Measurements from ENCODE around the gene FOXP3.
"Not testable (repeated sequence)": the region's sequence is repeated elsewhere in the genome, so short reads cannot be mapped to it uniquely, and the experiment has no call there.

The FOXP3 gene, protein sequence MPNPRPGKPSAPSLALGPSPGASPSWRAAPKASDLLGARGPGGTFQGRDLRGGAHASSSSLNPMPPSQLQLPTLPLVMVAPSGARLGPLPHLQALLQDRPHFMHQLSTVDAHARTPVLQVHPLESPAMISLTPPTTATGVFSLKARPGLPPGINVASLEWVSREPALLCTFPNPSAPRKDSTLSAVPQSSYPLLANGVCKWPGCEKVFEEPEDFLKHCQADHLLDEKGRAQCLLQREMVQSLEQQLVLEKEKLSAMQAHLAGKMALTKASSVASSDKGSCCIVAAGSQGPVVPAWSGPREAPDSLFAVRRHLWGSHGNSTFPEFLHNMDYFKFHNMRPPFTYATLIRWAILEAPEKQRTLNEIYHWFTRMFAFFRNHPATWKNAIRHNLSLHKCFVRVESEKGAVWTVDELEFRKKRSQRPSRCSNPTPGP

GRCh38 chrX:49264460-49264859 lies at the start of gene FOXP3:
TSS of gene FOXP3 (minus strand) at chrX:49264710. CDS start at chrX:49258505, 6,205 bp downstream.
- DNase-seq (ENCODE audit: low read depth in 2 of 2), result no peak

DNA sequence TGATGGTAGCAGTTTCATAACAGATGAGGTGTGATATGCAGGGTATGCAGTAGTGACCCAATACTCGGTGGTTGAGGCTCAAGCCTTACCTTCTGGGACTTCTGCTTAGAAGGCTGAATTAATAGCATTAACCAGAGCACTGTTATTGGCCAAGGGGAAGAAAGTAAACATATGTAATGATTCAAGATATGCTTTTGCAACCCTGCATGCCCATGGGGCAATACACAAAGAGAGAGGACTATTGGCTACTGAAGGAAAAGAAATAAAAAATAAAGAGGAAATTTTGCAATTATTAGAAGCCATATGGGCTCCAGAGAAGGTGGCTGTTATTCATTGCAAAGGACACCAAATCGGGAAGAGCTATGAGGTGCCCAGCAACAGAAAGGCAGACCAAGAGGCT lies 47.7 kb upstream of the FOXP3 start:
- no peak for DNase-seq (ENCODE audit: low read depth in 2 of 2)

- no peak for DNase-seq (ENCODE audit: low read depth in 2 of 2)
Measured at GRCh38 chrX:49310371-49310770, 45.9 kb upstream of the FOXP3 start.

DNA sequence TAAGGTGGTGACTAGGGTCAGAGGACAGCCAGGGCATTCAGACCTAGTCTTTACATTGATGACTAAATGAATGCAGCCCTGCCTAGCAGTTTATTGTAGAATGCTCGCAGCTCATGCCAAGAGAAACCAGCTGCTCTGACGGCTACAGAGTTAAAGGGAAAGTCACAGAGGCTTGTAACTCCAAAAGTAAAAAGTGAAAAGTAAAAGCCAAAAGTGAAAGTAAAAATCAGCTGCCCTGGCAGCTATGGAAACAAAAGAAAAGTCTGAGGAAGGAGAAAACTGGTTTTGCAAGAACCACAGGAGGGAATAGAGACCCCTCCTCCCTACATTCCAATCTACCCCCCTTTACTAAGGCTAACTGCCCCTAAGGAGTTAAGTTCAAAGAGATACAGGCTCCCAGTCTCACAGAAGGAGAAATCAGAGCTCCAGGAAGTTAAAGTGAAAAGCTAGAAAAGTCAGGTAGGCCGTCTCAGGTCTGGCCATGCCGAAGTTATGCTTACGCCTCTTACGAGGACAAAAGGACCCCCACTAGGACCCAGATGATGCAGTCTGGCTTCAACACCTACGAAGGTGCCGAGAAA lies 45.0 kb upstream of the FOXP3 start:
- no peak for DNase-seq (ENCODE audit: low read depth in 2 of 2)

- no peak for DNase-seq (ENCODE audit: low read depth in 2 of 2)
Measured at GRCh38 chrX:49308604-49309269, 44.2 kb upstream of the FOXP3 start.

DNA sequence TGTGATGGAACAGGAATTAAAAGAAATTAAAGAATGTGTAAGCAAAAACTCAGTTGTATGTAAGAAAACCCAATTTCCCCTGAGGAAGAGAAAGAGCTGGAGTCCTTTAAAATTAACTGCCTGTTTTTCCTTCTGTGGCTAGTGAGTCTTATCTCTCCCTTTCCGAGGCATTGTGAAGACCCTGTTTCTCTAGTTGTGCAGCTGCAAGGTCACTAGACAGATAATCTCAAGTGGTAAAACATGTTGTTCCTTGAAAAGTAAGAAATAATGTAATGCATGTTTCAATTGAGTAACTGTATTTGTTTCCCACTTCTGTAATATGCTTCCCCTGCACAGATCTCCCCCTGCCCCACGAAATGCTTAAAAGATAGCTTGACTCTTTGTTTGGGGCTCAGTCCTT lies 43.3 kb upstream of the FOXP3 start:
- DNase-seq (ENCODE audit: low read depth in 2 of 2), result not testable (repeated sequence)

GRCh38 chrX:49303346-49303745 lies 38.8 kb upstream of the FOXP3 start, which contains the start of gene GAGE10:
TSS of gene GAGE10 (plus strand) at chrX:49303646. CDS start at chrX:49304860, 1,214 bp downstream.
- no peak for DNase-seq (ENCODE audit: low read depth in 2 of 2)

DNA sequence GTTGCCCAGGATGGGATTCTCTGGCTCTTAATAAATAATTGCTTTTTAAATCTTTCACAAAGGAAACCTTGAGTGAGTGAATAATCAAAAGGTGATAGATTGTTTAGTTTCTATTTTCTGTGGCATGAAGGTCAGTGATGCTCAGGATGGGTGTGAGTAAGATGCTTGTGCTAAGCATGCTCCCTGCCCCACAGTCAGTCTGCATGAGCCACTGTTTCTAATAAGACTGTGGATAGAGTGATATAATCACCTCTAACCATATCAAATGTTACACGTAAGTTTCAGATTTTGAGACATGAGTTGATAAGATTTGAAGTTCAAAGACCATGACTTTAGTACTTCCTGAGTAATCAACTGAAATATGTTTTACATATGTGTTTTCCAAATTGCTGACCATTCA lies 36.2 kb upstream of the FOXP3 start:
- DNase-seq (ENCODE audit: low read depth in 2 of 2), result no peak

- not testable (repeated sequence) for DNase-seq (ENCODE audit: low read depth in 2 of 2)
Measured at GRCh38 chrX:49299293-49299692, 34.8 kb upstream of the FOXP3 start.

- no peak for DNase-seq (ENCODE audit: low read depth in 2 of 2)
Measured at GRCh38 chrX:49292400-49293362, 28.2 kb upstream of the FOXP3 start.

DNA sequence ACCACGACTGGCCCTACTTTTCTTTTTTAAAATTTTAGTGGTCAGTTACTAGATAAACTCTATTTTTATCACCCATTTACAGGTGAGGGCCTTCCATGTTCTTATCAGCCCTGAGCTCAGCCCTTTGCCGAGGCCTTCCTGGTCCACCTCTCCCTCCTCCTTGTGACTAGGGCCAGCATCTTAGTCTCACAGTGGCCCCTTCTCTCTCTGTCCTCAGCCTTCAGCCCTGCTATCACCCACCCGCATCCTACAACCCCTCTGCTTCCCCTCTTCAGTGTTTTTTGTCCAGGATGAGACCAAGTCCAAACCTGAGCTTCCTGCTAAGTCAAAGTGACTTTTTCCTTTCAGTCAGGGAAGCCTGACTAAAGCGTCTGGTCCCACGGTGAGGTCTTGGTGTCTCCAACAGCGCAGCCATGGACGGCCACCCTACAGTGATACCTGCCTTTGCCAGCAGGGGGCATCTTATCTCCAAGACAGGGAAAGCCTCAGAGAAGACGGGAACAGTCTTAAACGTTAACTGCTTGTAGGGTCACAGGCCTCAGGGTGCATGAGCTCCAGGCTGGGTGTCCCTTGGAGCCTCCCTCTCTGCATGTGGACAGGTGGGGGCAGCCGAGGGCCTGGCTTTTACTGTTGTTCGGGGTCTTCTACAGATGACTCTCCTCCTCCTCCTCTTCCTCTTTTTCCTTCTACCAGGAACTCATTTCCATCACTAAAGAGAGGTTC lies 27.3 kb upstream of the FOXP3 start:
- DNase-seq (ENCODE audit: low read depth in 2 of 2), result peak; percentile 35 to 49

GRCh38 chrX:49290215-49290614 lies 25.7 kb upstream of the FOXP3 start:
- no peak for DNase-seq (ENCODE audit: low read depth in 2 of 2)

DNA sequence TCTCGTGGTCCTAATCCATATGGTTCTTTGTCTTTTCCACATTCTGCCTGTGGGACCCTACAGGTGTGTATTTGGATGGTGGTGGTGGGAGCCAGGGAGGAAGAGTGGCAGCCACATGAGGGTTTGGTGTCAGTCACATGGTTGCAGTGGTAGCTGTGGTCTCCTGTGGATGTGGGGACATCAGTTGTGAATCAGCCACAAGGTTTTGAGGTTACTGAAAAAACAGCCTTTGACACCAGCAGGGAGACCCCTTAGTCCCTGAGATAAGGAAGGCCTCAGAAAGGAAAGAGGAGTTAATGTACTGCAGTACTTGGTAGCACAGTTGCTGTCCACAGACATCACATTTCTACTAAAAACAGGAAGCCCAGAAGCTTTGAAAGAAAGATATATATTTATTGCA lies 23.2 kb upstream of the FOXP3 start:
- no peak for DNase-seq (ENCODE audit: low read depth in 2 of 2)

DNA sequence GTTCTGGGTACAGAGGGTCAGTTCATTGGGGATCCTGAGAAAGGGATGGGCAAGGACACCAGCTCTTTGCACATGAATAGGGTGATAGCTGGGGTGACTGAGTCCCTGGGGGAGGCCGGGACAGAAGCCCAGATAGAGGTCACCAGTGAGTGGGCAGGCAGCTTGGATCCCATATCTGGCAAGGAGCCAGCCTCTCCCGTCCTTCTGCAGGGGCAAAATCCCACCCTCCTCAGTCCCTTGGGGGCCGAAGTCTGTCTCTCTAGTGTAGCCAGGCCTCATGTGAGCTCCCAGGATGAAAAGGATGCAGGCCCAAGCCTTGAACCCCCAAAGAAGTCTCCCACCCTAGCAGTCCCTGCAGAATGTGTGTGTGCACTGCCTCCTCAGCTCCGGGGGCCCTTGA lies 22.1 kb upstream of the FOXP3 start:
- no peak for DNase-seq (ENCODE audit: low read depth in 2 of 2)

DNA sequence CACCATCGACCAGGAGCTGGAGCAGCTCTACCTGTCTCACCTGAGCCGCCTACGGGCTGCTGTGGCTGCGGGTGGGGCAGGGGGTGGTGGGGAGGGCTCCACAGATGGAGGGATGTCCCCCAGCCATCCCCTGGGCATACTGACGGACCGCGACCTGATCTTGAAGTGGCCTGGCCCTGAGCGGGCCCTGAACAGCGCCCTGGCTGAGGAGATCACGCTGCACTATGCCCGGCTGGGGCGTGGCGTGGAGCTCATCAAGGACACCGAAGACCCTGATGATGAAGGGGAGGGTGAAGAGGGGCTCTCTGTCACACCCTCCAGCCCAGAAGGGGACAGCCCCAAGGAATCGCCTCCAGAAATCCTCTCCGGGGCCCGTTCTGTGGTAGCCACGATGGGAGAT lies 21.6 kb upstream of the FOXP3 start:
- DNase-seq (ENCODE audit: low read depth in 2 of 2), result no peak

- DNase-seq (ENCODE audit: low read depth in 2 of 2), result no peak
Measured at GRCh38 chrX:49284212-49284611, 19.7 kb upstream of the FOXP3 start.

GRCh38 chrX:49282647-49283011 lies 18.1 kb upstream of the FOXP3 start:
- DNase-seq (ENCODE audit: low read depth in 2 of 2), result no peak

DNA sequence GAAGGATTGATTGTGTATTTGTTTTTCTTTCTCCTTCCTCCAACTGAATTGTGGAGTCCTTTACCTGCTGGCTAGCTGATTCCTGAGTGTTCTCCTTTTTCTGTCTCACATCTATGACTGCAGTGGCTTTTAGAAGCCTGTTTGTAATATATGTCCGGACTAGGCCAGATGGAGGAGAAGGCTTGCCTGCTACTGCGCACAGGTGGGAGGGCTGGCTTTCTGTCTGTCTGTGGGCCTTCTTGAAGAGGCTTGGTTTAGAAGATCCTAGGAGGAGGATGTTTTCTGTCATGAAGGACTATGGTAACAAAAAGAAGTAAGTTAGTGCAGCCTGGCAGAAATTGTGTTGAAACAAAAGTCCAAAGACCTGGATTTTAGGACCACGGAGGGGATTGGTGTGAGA lies 13.6 kb upstream of the FOXP3 start:
- no peak for DNase-seq (ENCODE audit: low read depth in 2 of 2)

DNA sequence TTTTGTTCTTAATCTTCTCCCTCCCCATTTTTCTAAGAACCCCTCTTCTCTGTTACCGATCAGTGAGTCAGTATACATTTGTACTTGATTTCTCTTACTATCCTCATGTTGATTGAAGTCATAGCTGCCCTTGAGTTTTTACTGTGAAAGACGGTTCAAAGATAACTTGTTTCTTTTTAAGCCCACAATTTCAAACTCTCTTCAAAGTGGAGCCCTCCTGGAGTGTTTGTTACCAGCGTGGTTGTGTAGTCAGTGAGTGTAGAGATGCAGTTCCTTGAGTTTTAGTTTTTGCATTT lies 13.0 kb upstream of the FOXP3 start:
- DNase-seq (ENCODE audit: low read depth in 2 of 2), result no peak

GRCh38 chrX:49276671-49277534 lies 12.4 kb upstream of the FOXP3 start:
- no peak for DNase-seq (ENCODE audit: low read depth in 2 of 2)

Data from stimulated activated CD8-positive, alpha-beta memory T cell treated with anti-CD3 and anti-CD28 coated beads, Interleukin-7, amount 100 ng/mL, for 1 hour (primary cell).